GM12872 (cell line): ENCODE measurements around the gene LRRC40.

Experiments used
- TF ChIP-seq, protein P1 (sequence below): IDR thresholded peaks from 3 replicates; pipeline ENCODE4 v1.5.1; 2011; ENCODE audit warnings: low read depth, mild to moderate bottlenecking, low read length, moderate library complexity; ENCODE audit not compliant: insufficient read depth

The LRRC40 gene

GRCh38 chr1:70200065-70200464 lies 5.3 kb downstream of the LRRC40 start:
- TF ChIP-seq, protein P1, sequence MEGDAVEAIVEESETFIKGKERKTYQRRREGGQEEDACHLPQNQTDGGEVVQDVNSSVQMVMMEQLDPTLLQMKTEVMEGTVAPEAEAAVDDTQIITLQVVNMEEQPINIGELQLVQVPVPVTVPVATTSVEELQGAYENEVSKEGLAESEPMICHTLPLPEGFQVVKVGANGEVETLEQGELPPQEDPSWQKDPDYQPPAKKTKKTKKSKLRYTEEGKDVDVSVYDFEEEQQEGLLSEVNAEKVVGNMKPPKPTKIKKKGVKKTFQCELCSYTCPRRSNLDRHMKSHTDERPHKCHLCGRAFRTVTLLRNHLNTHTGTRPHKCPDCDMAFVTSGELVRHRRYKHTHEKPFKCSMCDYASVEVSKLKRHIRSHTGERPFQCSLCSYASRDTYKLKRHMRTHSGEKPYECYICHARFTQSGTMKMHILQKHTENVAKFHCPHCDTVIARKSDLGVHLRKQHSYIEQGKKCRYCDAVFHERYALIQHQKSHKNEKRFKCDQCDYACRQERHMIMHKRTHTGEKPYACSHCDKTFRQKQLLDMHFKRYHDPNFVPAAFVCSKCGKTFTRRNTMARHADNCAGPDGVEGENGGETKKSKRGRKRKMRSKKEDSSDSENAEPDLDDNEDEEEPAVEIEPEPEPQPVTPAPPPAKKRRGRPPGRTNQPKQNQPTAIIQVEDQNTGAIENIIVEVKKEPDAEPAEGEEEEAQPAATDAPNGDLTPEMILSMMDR = no peak

DNA sequence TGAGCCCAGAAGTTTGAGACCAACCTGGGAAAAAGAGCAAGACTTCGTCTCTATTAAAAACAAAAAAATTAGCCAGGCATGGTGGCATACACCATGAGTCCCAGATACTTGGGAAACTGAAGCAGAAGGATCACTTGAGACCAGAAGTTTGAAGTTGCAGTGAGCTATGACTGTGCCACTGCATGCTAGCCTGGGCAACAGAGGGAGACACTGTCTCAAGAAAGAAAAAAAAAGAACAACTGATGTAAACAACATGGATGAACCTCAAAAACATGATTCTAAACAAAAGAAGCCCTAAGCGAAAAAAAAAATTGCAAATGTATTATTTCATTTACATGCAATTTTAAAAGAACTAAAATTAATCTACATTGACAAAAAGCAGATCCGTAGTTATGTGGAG lies 9.0 kb downstream of the LRRC40 start:
- TF ChIP-seq, protein P1 = no peak

- TF ChIP-seq, protein P1 = no peak
Observed at GRCh38 chr1:70195342-70195741, 10.0 kb downstream of the LRRC40 start.

- TF ChIP-seq, protein P1 = no peak
Observed at GRCh38 chr1:70194601-70195000, 10.8 kb downstream of the LRRC40 start.

- TF ChIP-seq, protein P1 = no peak
Observed at GRCh38 chr1:70190180-70190579, 15.2 kb downstream of the LRRC40 start.

DNA sequence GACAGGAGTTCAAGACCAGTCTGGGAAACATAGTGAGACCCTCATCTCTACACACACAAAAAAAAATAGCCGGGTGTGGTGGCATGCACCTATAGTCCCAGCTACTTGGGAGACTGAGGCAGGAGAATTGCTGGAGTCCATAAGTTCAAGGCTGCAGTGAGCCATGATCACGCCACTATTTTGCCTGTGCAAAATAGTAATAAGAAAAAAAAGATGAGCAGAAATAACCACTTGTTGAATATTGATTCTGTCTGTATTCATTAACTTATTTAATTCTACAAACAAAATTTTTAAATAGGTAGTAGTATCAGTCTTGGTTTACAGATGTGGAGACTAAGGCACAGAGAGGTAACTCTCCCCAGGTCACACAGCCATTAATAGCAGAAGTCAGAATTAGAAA lies 16.9 kb downstream of the LRRC40 start:
- TF ChIP-seq, protein P1 = no peak

- TF ChIP-seq, protein P1 = no peak
Observed at GRCh38 chr1:70171512-70171911, 33.9 kb downstream of the LRRC40 start.
